Fibroblast of skin of scalp (primary cell): ENCODE data around the gene FCRLB.
"Not testable (repeated sequence)": the region's sequence is repeated elsewhere in the genome, so short reads cannot be mapped to it uniquely, and the experiment has no call there.

Source experiments
- DNase-seq: peaks from one replicate; pipeline ENCODE4 v3.0.0-alpha.2; 2013

Gene FCRLB

DNA sequence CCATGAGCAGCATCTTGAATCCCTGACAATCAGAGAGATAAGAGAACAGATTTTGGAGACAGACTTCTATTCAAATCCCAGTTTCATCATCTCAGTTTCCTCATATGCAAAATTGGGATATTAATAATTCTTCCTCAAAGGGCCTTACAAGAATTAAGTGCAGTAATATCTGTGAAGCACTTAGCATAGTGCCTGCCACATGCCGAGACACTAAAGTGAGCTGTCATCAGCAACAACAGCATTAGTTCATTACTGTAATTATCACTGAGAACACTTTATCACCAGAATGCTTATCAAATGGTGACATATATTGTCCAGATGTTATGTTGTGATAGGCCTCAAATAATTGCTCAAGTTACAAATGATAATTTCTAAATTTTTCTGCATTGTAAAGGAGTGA, 922 bp upstream of the FCRLB start:
- DNase-seq: no peak

GRCh38 chr1:161721738-161722343, 497 bp downstream of the FCRLB start:
- peak; percentile 92 for DNase-seq

DNA sequence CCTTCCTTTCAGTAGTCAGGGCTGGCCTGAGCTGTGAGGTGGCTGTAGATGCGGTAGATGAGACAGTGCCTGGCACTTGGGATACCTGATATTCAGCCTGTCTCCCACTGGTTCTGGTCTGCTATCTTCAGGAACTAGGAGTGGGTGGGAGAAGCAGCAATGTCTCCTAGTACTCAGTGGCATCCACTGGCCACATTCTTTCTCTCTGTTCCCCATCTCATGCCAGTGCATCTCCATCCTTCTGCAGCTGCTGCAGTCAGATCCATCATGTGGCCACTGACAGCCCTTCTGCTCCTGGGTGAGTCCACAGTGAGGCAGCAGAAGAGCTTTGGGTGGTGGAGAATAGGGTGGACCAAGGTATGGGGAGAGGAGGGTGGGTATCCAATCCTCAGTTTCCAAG, 1.1 kb downstream of the FCRLB start:
- DNase-seq: no peak

GRCh38 chr1:161723459-161724141, 2.3 kb downstream of the FCRLB start:
- no peak for DNase-seq

GRCh38 chr1:161725258-161725907, 4.0 kb downstream of the FCRLB start:
- not testable (repeated sequence) for DNase-seq

DNA sequence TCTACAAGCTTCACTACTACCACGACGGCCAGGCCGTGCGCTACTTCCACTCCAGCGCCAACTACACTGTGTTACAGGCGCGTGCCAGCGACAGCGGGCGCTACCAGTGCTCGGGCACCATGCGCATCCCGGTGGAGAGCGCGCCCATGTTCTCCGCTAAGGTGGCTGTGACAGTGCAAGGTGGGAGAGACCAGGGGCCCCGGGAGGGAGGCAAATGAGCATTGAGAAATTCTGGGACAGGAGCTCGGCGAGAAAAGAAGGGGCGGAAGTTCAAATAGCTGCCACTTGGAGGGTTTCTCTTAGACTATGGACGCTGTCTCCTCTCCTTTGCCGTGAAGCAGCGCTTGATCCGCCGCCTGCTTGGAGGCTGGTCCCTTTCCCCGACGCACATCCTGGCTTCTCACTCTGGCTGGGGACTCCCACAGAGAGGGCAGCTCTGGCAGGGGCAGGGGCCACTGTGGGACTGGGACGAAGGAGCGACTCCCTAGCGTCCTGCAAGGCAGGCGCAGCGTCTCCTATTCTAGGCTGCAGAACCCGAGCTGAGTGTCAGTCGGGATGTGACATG, 4.6 kb downstream of the FCRLB start:
- peak; percentile 54 for DNase-seq

GRCh38 chr1:161726473-161727255, 5.3 kb downstream of the FCRLB start:
- DNase-seq: peak; percentile 86

DNA sequence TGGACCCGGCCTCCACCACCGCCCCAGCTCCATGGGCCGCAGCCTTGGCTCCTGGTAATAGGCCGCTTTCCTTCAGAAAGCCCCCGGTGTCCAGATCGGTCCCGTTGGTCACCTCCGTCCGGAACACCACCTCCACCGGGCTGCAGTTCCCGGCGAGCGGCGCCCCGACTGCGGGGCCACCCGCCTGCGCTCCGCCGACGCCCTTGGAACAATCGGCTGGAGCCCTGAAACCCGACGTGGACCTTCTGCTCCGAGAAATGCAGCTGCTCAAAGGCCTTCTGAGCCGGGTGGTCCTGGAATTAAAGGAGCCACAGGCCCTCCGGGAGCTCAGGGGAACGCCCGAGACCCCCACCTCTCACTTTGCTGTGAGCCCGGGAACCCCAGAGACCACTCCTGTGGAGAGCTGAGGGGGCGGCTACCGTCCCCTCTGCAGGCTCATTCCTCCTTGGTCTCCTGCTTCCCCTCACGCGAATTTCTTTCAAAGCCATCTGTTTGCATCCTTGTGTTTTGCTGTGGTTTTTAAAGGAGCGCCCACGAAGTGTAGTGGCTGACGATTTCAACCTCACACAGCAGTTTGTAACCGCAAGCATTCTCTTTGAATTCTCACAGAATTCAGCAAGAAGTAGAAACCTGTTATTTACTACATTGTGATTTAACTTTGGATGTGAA, 6.0 kb downstream of the FCRLB start:
- peak; percentile 80 for DNase-seq

DNA sequence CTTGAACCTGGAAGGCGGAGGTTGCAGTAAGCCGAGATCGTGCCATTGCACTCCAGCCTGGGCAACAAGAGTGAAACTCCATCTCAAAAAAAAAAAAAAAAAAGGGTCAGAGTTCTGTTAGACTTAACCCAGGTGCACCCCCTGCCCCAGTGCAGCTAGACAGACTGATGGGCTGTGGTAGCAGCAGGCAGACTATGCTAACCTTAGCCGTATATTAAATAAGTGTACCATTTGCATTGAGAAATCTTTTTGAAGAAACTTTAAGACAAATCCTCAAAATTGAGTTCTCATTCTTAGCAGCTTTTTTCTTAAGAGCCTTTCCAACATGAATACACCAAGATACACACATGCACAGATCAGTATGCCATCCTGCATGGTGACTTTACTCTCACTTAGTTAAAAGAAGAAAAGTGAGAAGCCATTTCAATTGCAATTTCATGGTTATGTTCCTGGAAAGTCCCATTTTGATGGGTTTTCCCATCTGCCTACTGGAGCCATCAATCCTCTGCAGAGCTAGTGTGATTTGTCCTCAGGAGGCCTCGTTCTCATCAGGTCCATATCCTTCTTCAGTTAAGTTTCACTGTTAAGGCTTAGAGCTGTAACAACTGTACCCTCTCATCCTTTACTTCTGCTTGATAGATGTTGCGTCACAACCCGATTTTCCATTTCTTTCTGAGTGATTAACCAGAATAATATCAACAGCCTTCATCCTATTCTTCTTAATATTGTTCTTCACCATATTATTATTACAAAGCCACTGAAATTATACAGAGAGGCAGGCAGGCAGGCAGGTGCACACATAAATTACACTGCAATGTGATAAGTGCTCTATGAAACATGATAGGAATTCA, 7.3 kb downstream of the FCRLB start:
- DNase-seq: no peak

DNA sequence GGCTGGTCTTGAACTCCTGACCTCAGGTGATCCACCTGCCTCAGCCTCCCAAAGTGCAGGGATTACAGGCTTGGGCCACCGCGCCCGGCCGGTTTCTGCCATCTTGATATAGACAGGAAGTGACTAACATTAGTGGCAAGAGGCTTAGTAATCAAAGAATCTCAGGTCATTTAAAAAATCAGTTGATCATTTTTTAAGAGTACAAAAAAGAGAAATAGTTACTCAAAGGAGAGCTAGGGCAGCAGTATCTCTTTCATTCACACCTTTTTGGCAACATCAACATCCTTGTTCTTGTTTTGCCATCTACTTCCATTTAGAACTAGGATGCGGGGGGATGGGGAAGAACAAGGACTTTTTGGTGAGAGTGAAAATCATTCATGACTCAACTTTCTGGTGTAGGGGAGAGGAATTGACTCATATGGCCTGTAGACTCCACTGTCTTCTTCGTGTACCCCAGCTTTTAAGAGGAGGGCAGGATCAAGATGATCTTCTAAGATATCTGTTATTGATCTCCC, 8.8 kb downstream of the FCRLB start:
- peak; percentile 40 for DNase-seq

DNA sequence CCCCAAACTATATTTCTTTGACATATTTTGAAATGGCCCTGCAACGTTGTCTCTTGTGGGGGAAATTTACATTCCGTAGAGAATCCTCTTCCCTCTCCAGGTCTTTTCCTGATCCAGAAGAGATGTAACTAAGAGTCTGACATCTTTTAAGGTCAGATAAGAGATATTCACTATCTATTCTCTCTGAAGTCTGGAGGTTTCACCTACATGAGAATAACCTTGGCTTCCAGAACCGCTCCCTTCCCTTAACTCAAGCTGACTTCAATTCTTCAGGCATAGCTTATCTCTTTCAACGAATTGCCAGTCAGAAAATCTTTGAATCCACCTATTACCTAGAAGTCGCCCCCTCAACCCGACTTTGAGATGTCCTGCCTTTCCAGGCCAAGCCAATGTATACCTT, 9.9 kb downstream of the FCRLB start:
- no peak for DNase-seq

DNA sequence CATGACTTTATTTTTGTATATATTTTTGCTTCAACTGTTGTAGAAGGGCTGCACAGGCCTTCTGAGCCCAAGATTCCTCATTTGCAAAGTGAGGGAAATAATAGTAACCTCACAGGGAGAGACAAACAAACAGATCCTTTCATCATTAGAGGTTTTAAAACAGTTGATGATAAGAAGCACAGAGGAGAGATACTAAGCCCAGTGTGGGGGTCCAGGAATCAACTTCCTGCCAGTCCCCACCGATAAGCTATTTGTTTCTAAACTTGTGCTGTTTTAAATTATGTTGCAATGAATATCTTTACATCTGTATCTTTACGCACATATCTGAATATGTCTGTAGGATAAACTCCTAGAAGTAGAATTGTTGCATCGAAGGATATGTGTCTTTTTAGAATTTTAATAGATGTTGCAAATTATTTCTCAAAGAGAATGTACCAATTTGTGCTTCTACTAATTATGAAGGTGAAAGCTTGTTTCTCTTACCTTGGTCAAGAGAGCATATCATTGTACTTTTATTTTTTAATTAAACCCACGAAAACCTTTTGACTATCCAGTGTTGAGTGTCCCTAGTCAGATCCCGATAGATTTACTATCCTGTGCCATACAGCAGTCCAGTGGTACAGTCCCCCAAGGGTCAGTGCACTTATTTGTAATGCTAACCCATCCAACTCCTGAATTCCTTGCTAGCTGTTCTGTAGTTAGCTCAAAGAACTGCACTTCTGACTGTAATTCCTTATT, 10.8 kb downstream of the FCRLB start:
- no peak for DNase-seq

DNA sequence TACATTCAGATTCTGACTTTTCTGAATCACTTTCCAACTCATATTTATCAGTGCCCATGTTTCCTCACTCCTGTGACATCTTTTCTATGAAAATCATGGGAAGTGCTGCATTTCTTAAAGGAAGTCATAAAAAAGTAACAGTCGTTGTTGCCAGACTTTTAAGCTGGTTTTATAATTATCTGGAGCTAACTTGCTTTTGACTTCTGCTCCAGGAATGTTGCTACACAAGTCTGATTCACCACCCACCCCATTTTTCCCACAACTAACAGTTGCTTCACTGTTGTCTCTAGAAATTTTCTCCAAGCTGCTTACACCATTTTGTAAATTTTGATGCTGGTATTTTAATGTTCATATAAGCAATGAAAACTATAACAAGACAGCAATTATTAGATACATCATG, 12.2 kb downstream of the FCRLB start:
- DNase-seq: peak; percentile 84

GRCh38 chr1:161735837-161736236, 14.5 kb downstream of the FCRLB start:
- no peak for DNase-seq

GRCh38 chr1:161736335-161736969, 15.1 kb downstream of the FCRLB start:
- DNase-seq: peak; percentile 46

GRCh38 chr1:161737625-161738024, 16.3 kb downstream of the FCRLB start:
- no peak for DNase-seq

DNA sequence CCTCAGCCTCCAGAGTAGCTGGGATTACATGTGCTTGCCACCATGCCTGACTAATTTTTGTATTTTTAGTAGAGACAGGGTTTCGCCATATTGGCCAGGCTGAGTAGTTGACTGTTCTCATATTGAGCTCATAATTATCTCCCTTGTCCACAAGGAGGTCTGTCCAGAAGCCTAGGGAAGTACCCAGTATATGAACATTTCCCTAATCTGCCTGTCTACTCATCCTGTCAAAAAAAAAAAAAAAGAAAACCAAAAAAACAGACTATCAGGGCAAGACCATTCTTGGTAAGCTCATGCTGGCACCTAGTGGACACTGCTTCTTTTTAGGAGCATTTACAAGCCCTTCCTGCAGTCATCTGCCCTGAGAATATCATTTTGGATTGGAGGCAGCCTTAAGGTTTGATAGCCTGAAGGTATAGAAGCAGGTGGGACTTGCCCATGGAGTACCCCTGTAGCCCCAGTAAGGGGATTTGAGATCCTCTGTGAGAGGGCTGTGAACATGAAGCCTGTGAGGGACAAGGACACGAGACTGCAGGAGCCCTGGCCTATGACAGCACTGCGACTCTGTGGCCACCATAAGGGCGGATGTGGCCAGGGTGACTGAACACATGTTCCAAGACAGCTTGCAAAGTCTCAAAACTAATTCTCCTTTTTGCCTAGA, 17.4 kb downstream of the FCRLB start:
- DNase-seq: peak; percentile 82

DNA sequence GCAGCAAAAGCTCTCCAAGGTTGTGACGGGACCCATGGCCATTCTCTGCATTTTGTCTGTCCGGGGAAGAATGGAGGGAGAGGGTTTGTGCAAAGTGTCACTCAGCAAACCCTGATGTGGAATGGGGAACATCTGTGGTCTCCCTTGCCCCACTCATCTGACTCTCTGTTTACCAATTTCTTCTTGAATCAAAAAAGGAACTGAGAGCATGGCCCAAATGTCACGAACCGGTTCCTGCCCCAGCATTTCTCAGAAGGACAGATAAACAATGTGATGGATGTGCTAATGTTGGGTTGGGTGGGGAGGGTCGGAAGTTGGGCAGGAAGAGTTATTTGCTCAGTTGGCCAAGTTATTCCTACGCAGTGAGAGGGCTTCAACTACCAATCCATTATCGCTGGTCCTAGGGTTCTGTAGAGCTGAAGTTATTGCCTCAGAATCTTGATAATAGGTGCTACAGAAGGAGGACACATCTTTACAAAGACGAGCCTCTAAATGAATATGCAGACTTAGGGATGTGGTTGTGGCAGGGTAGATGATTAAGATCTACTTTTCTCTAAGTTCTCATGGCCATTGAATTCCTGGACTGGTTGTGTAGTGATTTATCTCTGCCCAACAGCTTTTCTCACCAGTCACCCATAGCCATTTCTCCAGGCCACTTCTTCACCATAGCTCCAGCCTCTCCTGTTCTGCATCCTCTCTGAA, 18.7 kb downstream of the FCRLB start:
- no peak for DNase-seq

GRCh38 chr1:161740921-161741320, 19.6 kb downstream of the FCRLB start:
- DNase-seq: no peak
